HCT116 (cell line): ENCODE results near the gene ZIC4. TPM values are rescaled to one million over a fixed set of nuclear protein-coding genes. Genes with fewer than 3 reads are reported as not detected.

Source experiments
- ATAC-seq: fragments of 200-7000 bp; cut with Tn5 transposase; 2 replicates; pipeline ENCODE4 v1.9.1; 2020; ENCODE audit warnings: mild to moderate bottlenecking, moderate library complexity
- BruUV-seq: library from RNA; stranded (reverse); fragments of 400-500 nt; replicated peaks from 2 replicates; lab custom pipeline; 2021; lab: Mats Ljungman, UMichigan
- CTCF ChIA-PET: fragments of 300-600 bp; sonication (Branson Sonifier 250); formaldehyde crosslinking; loops from one replicate; lab custom pipeline; 2021; ENCODE audit warnings: antibody characterized with exemption; lab: Charles Lee
- POLR2A ChIA-PET: fragments of 300-600, 350-600 bp; sonication (Branson Sonifier 250); formaldehyde crosslinking; loops from one replicate; lab custom pipeline; 2021; ENCODE audit warnings: antibody characterized with exemption; lab: Charles Lee
- RAD21 ChIA-PET, 2 experiments: fragments of 300-600 bp; sonication (Branson Sonifier 250); formaldehyde crosslinking; loops; one replicate each; lab custom pipeline; 2023; ENCODE audit warnings: low total read pairs in 2 of 2; ENCODE audit not compliant: uncharacterized antibody in 2 of 2, unreplicated experiment in 2 of 2, low non-redundant PET in 1 of 2; lab: Charles Lee
- DNase-seq: peaks from one replicate; pipeline ENCODE4 v3.0.0-alpha.2; 2010; ENCODE audit warnings: low read depth, low spot score
- H2AFZ ChIP-seq: fragments of 200-600 bp; shearing (Covaris generic), sonication (generic); 2 replicates; pipeline ENCODE4 v1.6.1; 2017; ENCODE audit warnings: low read depth, mixed run types, mixed read lengths, antibody characterized with exemption, low read length; ENCODE audit not compliant: poor library complexity, severe bottlenecking
- H3K27ac ChIP-seq: 2 replicates; pipeline ENCODE4 v1.5.1; 2012; ENCODE audit warnings: low read depth, low read length
- H3K27me3 ChIP-seq: fragments of 200-600 bp; sonication (generic); 2 replicates; pipeline ENCODE4 v1.6.1; 2016; ENCODE audit warnings: mixed run types, low read length, mixed read lengths; ENCODE audit not compliant: insufficient read depth
- H3K36me3 ChIP-seq, 2 experiments: fragments of 200-500 bp in 1 of 2; fragments of 200-600 bp in 1 of 2; sonication (Bioruptor generic) in 1 of 2; sonication (generic) in 1 of 2; 2 replicates each; pipeline versions ENCODE4 v1.5.1 to v1.6.1; 2014 to 2016; ENCODE audit warnings: low read length in 2 of 2, inconsistent platforms in 1 of 2, mixed read lengths in 1 of 2, mixed run types in 1 of 2; ENCODE audit not compliant: insufficient read depth in 2 of 2, control insufficient read depth in 1 of 2
- H3K4me1 ChIP-seq, 2 experiments: fragments of 200-600 bp in 1 of 2; sonication (generic) in 1 of 2; 2 replicates each; pipeline versions ENCODE4 v1.5.1 to v1.6.1; 2012 to 2017; ENCODE audit warnings: low read length in 2 of 2, inconsistent platforms in 1 of 2, mild to moderate bottlenecking in 1 of 2, mixed read lengths in 1 of 2, mixed run types in 1 of 2, moderate library complexity in 1 of 2; ENCODE audit not compliant: insufficient read depth in 2 of 2, control insufficient read depth in 1 of 2
- H3K4me2 ChIP-seq: fragments of 200-600 bp; sonication (generic); 2 replicates; pipeline ENCODE4 v1.6.1; 2017; ENCODE audit warnings: mixed run types, low read length, mixed read lengths
- H3K4me3 ChIP-seq, 2 experiments: fragments of 200-600 bp in 1 of 2; sonication (generic) in 1 of 2; replicated peaks in 1 of 2; 2 replicates each; pipeline ENCODE4 v1.5.1; 2011 to 2016; ENCODE audit warnings: low read length in 2 of 2, control low read depth in 1 of 2, low read depth in 1 of 2, mild to moderate bottlenecking in 1 of 2, mixed read lengths in 1 of 2, mixed run types in 1 of 2
- H3K79me2 ChIP-seq: fragments of 200-600 bp; sonication (generic); 2 replicates; pipeline ENCODE4 v1.6.1; 2017; ENCODE audit warnings: mild to moderate bottlenecking, mixed run types, low read length, moderate library complexity, mixed read lengths; ENCODE audit not compliant: insufficient read depth
- H3K9ac ChIP-seq: fragments of 200-600 bp; sonication (generic); 2 replicates; pipeline ENCODE4 v1.6.1; 2016; ENCODE audit warnings: low read length, mixed read lengths
- H3K9me2 ChIP-seq: fragments of 200-600 bp; sonication (generic), shearing (Covaris generic); 2 replicates; pipeline ENCODE4 v1.6.1; 2017; ENCODE audit warnings: mixed run types, mild to moderate bottlenecking, moderate library complexity; ENCODE audit not compliant: insufficient read depth
- H3K9me3 ChIP-seq, 2 experiments: fragments of 200-500 bp in 1 of 2; fragments of 200-600 bp in 1 of 2; sonication (Bioruptor generic) in 1 of 2; sonication (generic) in 1 of 2; 2 replicates each; pipeline ENCODE4 v1.6.1; 2014 to 2017; ENCODE audit warnings: low read length in 2 of 2, mixed read lengths in 2 of 2, inconsistent platforms in 1 of 2, low read depth in 1 of 2, mild to moderate bottlenecking in 1 of 2, mixed run types in 1 of 2, moderate library complexity in 1 of 2; ENCODE audit not compliant: control insufficient read depth in 1 of 2, insufficient read depth in 1 of 2
- H4K20me1 ChIP-seq: fragments of 200-600 bp; sonication (generic), shearing (Covaris generic); 2 replicates; pipeline ENCODE4 v1.6.1; 2017; ENCODE audit warnings: mixed run types, mild to moderate bottlenecking, moderate library complexity; ENCODE audit not compliant: insufficient read depth
- JUND ChIP-seq: IDR thresholded peaks from 2 replicates; pipeline ENCODE4 v1.6.1; 2012
- MAX ChIP-seq: IDR thresholded peaks from 2 replicates; pipeline ENCODE4 v1.6.1; 2012
- POLR2A ChIP-seq: IDR thresholded peaks from 2 replicates; pipeline ENCODE4 v1.7.0; 2011; ENCODE audit warnings: borderline replicate concordance; ENCODE audit not compliant: insufficient read depth, insufficient read length; ENCODE audit errors: extremely low read depth
- ZNF274 ChIP-seq: fragments of 200-500 bp; sonication (Bioruptor generic); IDR thresholded peaks from 2 replicates; pipeline ENCODE4 v1.6.1; 2014; ENCODE audit warnings: mild to moderate bottlenecking, low read depth, low read length, inconsistent platforms
- intact Hi-C: fragments of 100-400 bp; cut with micrococcal nuclease; formaldehyde crosslinking; loops from 2 replicates; pipeline ENCODE4 v1.10.0; 2022
- total RNA-seq: library from RNA; stranded (reverse); gene quantifications from one replicate; pipeline ENCODE4 v1.2.1, GENCODE V29; 2021; ENCODE audit not compliant: unreplicated experiment
- TF ChIP-seq, protein P1 (sequence below): IDR thresholded peaks from 2 replicates; pipeline ENCODE4 v1.6.1; 2011; ENCODE audit warnings: mild to moderate bottlenecking, low read length, moderate library complexity; ENCODE audit not compliant: insufficient replicate concordance; ENCODE audit errors: extremely low read depth

ZIC4 gene
- total RNA-seq, 1 experiment from 2014 or later = not detected

DNA sequence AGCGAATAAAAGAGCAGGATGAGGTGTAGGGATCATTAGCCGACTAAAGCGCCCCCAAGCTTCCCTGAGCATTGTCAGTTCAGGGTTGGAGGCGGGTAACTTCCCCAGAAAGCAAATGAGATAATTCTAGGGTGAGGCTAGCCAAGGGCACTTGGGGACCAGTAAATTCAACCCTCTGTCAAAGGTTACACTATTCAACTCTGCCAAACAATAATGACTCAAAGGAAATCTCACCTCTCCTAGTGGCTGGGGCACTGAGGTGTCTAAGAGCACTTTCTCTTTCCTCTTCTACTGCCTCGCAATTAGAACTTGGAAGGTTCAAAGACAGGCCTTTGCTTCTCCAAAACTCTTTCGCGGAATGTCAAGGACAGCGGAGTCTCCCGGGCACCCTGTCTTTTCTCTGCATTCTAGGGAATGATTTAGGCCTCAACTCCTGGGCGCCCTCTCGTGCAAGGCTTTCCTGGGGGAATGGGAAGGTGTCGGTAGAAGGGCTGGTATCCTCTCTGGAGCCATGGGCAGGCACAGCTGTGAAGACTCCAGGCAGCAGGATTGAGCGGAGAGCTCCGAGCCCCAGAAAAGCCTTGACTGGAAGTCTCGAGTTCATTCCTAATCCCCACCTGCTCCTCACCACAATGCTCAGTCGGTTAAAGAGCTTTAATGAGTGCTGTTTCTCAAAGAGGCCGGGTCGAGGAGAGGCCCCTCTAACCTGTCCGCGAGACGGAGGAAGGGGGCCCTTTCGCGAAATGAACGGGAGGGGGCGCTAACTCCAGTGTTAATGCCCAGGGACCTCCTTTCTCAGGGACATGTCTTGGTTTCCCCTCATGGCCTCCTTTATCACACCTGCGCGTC is 21.9 kb downstream of the ZIC4 start:
- H3K9me2 ChIP-seq = no peaks in the 10 kb centered on the region
- H2AFZ ChIP-seq = no peak overlapping the region
- H3K79me2 ChIP-seq = no peaks in the 10 kb centered on the region
- no peaks in the 10 kb centered on the region for H3K27me3 ChIP-seq
- H3K4me3 ChIP-seq = no peak overlapping the region
- TF ChIP-seq JUND = no peak
- TF ChIP-seq, protein P1, sequence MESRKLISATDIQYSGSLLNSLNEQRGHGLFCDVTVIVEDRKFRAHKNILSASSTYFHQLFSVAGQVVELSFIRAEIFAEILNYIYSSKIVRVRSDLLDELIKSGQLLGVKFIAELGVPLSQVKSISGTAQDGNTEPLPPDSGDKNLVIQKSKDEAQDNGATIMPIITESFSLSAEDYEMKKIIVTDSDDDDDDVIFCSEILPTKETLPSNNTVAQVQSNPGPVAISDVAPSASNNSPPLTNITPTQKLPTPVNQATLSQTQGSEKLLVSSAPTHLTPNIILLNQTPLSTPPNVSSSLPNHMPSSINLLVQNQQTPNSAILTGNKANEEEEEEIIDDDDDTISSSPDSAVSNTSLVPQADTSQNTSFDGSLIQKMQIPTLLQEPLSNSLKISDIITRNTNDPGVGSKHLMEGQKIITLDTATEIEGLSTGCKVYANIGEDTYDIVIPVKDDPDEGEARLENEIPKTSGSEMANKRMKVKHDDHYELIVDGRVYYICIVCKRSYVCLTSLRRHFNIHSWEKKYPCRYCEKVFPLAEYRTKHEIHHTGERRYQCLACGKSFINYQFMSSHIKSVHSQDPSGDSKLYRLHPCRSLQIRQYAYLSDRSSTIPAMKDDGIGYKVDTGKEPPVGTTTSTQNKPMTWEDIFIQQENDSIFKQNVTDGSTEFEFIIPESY = no peak
- TF ChIP-seq MAX = no peak
- no peak for TF ChIP-seq ZNF274
- no peak for TF ChIP-seq POLR2A
- no peak overlapping the region for H3K4me2 ChIP-seq
- no peak for DNase-seq
- no peak overlapping the region for H3K27ac ChIP-seq
- intact Hi-C loops = loop anchor here (5.0 kb wide), 1 partner anchor 233 kb away; no protein-coding TSS in a partner anchor
- ChIA-PET POLR2A (no interaction called here), CTCF (interaction anchor here (1.1 to 1.9 kb wide), 4 partner anchors 23 to 693 kb away, joined by 3 to 8 read pairs (median 7); no protein-coding TSS in a partner anchor), RAD21 (no interaction called here)
- BruUV-seq = no TSS peak
- no peaks in the 10 kb centered on the region for H3K4me1 ChIP-seq
- ATAC-seq = no peak
- H3K9me3 ChIP-seq = no peaks in the 10 kb centered on the region
- no peaks in the 10 kb centered on the region for H4K20me1 ChIP-seq
- no peak overlapping the region for H3K9ac ChIP-seq
- H3K36me3 ChIP-seq = no peaks in the 10 kb centered on the region
